ENCODE data around the gene CEACAM1.

Gene CEACAM1

GRCh38 chr19:42528354-42529247 is at the start of gene CEACAM1:
Gene CEACAM1, minus strand, starts transcription at chr19:42528481. Its CDS starts 107 bp downstream, at chr19:42528374.
- Histone ChIP-seq H2AFZ (ENCODE audit: low read length) (peak within 1 kb of the TSS; percentile 86), H3K36me3 (replicated peaks; ENCODE audit: insufficient read depth, low read length) (no peaks in the 10 kb centered on the region), H3K27ac (ENCODE audit: low read length) (0 out of 2 replicates have a peak within 1 kb of the TSS, but pooled peaks have one; percentile 20), H4K20me1 (ENCODE audit: insufficient read depth, low read length) (no peaks in the 10 kb centered on the region), H3K27me3 (replicated peaks; ENCODE audit: insufficient read depth, low read length) (no peaks in the 10 kb centered on the region), H3K4me1 (ENCODE audit: low read length) (peaks cover 13% of the 10 kb centered on the region), H3K4me3 (ENCODE audit: low read length) (peak within 1 kb of the TSS; percentile 53), H3K9ac (ENCODE audit: low read length) (peak within 1 kb of the TSS; percentile 10; the same call in 1 of the 2 replicates), H3K9me3 (replicated peaks; ENCODE audit: insufficient read depth, low read length) (no peaks in the 10 kb centered on the region), H3K4me2 (ENCODE audit: low read depth, low read length) (peak within 1 kb of the TSS; percentile 89), H3K9me2 (replicated peaks; ENCODE audit: insufficient read depth, low read length) (no peaks in the 10 kb centered on the region), H3F3A (ENCODE audit: insufficient read depth, low read length) (no peaks in the 10 kb centered on the region), H3K79me2 (ENCODE audit: low read length) (no peaks in the 10 kb centered on the region)
- TF ChIP-seq EZH2 (optimal IDR thresholded peaks at IDR 0.05; ENCODE audit: low read depth, low read length), result no peak
- no peak for TF ChIP-seq CTCF (IDR thresholded peaks at IDR 0.05; ENCODE audit: low read length)
- no peak for TF ChIP-seq EZH2phosphoT487 (IDR thresholded peaks at IDR 0.05; ENCODE audit: low read length)
- DNase-seq, result peak; percentile 60

GRCh38 chr19:42577016-42577415 is 48.7 kb upstream of the CEACAM1 start:
- Histone ChIP-seq H2AFZ (ENCODE audit: low read length) (no peak overlapping the region), H3K27ac (ENCODE audit: low read length) (no peak overlapping the region), H3K4me3 (ENCODE audit: low read length) (no peak overlapping the region), H3K4me2 (ENCODE audit: low read depth, low read length) (no peak overlapping the region), H3K79me2 (ENCODE audit: low read length) (no peaks in the 10 kb centered on the region), H3K27me3 (replicated peaks; ENCODE audit: insufficient read depth, low read length) (peaks cover 17% of the 10 kb centered on the region), H3K36me3 (replicated peaks; ENCODE audit: insufficient read depth, low read length) (no peaks in the 10 kb centered on the region), H3K9me3 (replicated peaks; ENCODE audit: insufficient read depth, low read length) (no peaks in the 10 kb centered on the region), H4K20me1 (ENCODE audit: insufficient read depth, low read length) (no peaks in the 10 kb centered on the region), H3K4me1 (ENCODE audit: low read length) (no peaks in the 10 kb centered on the region), H3K9ac (ENCODE audit: low read length) (no peak overlapping the region), H3K9me2 (replicated peaks; ENCODE audit: insufficient read depth, low read length) (no peaks in the 10 kb centered on the region), H3F3A (ENCODE audit: insufficient read depth, low read length) (no peaks in the 10 kb centered on the region)
- TF ChIP-seq EZH2 (optimal IDR thresholded peaks at IDR 0.05; ENCODE audit: low read depth, low read length) (no peak), EZH2phosphoT487 (IDR thresholded peaks at IDR 0.05; ENCODE audit: low read length) (no peak), CTCF (IDR thresholded peaks at IDR 0.05; ENCODE audit: low read length) (no peak)
- no peak for DNase-seq

- Histone ChIP-seq H3K4me3 (ENCODE audit: low read length) (no peak overlapping the region), H3K4me2 (ENCODE audit: low read depth, low read length) (no peak overlapping the region), H4K20me1 (ENCODE audit: insufficient read depth, low read length) (no peaks in the 10 kb centered on the region), H2AFZ (ENCODE audit: low read length) (no peak overlapping the region), H3K79me2 (ENCODE audit: low read length) (no peaks in the 10 kb centered on the region), H3K9me3 (replicated peaks; ENCODE audit: insufficient read depth, low read length) (no peaks in the 10 kb centered on the region), H3K9ac (ENCODE audit: low read length) (no peak overlapping the region), H3K4me1 (ENCODE audit: low read length) (no peaks in the 10 kb centered on the region), H3K36me3 (replicated peaks; ENCODE audit: insufficient read depth, low read length) (no peaks in the 10 kb centered on the region), H3F3A (ENCODE audit: insufficient read depth, low read length) (no peaks in the 10 kb centered on the region), H3K27ac (ENCODE audit: low read length) (no peak overlapping the region), H3K9me2 (replicated peaks; ENCODE audit: insufficient read depth, low read length) (no peaks in the 10 kb centered on the region), H3K27me3 (replicated peaks; ENCODE audit: insufficient read depth, low read length) (peaks cover 17% of the 10 kb centered on the region)
- DNase-seq, result no peak
- no peak for TF ChIP-seq EZH2 (optimal IDR thresholded peaks at IDR 0.05; ENCODE audit: low read depth, low read length)
- no peak for TF ChIP-seq CTCF (IDR thresholded peaks at IDR 0.05; ENCODE audit: low read length)
- no peak for TF ChIP-seq EZH2phosphoT487 (IDR thresholded peaks at IDR 0.05; ENCODE audit: low read length)
Observed at GRCh38 chr19:42576241-42576640, 48.0 kb upstream of the CEACAM1 start.
